Astrocyte (in vitro differentiated cells and primary cell): Measurements from ENCODE around the gene S100A3.

Experiments used
- EZH2 ChIP-seq: IDR thresholded peaks from 2 replicates; pipeline ENCODE4 v1.6.1; 2012; ENCODE audit warnings: mild to moderate bottlenecking, low read length, inconsistent platforms; ENCODE audit not compliant: insufficient read depth
- TF ChIP-seq, protein P1 (sequence below): IDR thresholded peaks from 2 replicates; pipeline ENCODE4 v1.5.1; 2011; ENCODE audit warnings: low read depth, mild to moderate bottlenecking, inconsistent platforms, low read length, moderate library complexity; ENCODE audit not compliant: insufficient read depth

DNA sequence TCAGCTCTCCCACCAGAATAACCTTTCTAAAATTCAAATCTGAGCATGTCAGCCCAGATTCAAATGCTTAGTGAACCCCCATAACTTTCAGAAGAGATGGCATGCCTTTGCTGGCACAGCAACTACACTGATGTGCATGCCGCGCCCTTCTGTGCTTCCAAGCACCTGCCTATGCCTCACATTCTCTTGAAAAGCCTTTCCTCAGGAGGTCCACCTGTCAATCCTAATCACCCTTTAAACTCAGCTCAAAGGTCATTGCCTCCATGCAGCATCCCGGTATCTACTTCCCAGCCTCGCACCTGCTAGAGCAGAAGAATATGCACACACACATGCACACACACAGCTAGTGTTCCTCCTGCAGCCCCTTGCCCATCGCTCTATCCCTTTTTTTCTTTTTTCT is 21.8 kb upstream of the S100A3 start:
- TF ChIP-seq, protein P1, sequence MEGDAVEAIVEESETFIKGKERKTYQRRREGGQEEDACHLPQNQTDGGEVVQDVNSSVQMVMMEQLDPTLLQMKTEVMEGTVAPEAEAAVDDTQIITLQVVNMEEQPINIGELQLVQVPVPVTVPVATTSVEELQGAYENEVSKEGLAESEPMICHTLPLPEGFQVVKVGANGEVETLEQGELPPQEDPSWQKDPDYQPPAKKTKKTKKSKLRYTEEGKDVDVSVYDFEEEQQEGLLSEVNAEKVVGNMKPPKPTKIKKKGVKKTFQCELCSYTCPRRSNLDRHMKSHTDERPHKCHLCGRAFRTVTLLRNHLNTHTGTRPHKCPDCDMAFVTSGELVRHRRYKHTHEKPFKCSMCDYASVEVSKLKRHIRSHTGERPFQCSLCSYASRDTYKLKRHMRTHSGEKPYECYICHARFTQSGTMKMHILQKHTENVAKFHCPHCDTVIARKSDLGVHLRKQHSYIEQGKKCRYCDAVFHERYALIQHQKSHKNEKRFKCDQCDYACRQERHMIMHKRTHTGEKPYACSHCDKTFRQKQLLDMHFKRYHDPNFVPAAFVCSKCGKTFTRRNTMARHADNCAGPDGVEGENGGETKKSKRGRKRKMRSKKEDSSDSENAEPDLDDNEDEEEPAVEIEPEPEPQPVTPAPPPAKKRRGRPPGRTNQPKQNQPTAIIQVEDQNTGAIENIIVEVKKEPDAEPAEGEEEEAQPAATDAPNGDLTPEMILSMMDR, result no peak
- no peak for TF ChIP-seq EZH2
